ENCODE measurements around the gene TPD52L1. TPM values are rescaled to one million over a fixed set of nuclear protein-coding genes. Genes with fewer than 3 reads are reported as not detected.

Gene TPD52L1
- total and polyA plus RNA-seq, 2 experiments from 2014 or later = 22.8 to 24.0 TPM

DNA sequence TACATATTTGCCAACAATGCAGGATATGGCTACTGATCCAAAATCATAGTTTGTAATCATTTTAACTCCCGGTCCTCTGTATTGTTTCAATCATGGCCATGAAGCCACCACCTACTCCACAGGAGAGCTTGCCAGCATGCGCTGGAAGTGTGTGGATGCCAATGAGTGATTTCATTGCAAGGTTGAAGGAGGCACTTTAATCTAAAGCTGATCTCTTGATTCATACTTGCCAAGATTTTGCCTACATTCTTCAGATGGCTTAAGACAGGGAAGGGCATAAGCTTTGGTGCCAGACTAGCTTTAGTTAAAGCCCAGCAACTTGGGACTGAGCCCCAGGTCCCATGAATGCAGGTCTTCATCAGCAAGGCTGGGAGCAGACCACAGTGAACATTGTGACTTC is 58.8 kb downstream of the TPD52L1 start (continued):
- TF ChIP-seq, protein P1, sequence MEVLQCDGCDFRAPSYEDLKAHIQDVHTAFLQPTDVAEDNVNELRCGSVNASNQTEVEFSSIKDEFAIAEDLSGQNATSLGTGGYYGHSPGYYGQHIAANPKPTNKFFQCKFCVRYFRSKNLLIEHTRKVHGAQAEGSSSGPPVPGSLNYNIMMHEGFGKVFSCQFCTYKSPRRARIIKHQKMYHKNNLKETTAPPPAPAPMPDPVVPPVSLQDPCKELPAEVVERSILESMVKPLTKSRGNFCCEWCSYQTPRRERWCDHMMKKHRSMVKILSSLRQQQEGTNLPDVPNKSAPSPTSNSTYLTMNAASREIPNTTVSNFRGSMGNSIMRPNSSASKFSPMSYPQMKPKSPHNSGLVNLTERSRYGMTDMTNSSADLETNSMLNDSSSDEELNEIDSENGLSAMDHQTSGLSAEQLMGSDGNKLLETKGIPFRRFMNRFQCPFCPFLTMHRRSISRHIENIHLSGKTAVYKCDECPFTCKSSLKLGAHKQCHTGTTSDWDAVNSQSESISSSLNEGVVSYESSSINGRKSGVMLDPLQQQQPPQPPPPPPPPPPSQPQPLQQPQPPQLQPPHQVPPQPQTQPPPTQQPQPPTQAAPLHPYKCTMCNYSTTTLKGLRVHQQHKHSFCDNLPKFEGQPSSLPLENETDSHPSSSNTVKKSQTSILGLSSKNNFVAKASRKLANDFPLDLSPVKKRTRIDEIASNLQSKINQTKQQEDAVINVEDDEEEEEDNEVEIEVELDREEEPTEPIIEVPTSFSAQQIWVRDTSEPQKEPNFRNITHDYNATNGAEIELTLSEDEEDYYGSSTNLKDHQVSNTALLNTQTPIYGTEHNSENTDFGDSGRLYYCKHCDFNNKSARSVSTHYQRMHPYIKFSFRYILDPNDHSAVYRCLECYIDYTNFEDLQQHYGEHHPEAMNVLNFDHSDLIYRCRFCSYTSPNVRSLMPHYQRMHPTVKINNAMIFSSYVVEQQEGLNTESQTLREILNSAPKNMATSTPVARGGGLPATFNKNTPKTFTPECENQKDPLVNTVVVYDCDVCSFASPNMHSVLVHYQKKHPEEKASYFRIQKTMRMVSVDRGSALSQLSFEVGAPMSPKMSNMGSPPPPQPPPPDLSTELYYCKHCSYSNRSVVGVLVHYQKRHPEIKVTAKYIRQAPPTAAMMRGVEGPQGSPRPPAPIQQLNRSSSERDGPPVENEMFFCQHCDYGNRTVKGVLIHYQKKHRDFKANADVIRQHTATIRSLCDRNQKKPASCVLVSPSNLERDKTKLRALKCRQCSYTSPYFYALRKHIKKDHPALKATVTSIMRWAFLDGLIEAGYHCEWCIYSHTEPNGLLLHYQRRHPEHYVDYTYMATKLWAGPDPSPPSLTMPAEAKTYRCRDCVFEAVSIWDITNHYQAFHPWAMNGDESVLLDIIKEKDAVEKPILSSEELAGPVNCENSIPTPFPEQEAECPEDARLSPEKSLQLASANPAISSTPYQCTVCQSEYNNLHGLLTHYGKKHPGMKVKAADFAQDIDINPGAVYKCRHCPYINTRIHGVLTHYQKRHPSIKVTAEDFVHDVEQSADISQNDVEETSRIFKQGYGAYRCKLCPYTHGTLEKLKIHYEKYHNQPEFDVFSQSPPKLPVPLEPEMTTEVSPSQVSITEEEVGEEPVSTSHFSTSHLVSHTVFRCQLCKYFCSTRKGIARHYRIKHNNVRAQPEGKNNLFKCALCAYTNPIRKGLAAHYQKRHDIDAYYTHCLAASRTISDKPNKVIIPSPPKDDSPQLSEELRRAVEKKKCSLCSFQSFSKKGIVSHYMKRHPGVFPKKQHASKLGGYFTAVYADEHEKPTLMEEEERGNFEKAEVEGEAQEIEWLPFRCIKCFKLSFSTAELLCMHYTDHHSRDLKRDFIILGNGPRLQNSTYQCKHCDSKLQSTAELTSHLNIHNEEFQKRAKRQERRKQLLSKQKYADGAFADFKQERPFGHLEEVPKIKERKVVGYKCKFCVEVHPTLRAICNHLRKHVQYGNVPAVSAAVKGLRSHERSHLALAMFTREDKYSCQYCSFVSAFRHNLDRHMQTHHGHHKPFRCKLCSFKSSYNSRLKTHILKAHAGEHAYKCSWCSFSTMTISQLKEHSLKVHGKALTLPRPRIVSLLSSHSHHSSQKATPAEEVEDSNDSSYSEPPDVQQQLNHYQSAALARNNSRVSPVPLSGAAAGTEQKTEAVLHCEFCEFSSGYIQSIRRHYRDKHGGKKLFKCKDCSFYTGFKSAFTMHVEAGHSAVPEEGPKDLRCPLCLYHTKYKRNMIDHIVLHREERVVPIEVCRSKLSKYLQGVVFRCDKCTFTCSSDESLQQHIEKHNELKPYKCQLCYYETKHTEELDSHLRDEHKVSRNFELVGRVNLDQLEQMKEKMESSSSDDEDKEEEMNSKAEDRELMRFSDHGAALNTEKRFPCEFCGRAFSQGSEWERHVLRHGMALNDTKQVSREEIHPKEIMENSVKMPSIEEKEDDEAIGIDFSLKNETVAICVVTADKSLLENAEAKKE (CRISPR knock-in tag; IDR thresholded peaks at IDR 0.05) = no peak
- TF ChIP-seq, protein P2, sequence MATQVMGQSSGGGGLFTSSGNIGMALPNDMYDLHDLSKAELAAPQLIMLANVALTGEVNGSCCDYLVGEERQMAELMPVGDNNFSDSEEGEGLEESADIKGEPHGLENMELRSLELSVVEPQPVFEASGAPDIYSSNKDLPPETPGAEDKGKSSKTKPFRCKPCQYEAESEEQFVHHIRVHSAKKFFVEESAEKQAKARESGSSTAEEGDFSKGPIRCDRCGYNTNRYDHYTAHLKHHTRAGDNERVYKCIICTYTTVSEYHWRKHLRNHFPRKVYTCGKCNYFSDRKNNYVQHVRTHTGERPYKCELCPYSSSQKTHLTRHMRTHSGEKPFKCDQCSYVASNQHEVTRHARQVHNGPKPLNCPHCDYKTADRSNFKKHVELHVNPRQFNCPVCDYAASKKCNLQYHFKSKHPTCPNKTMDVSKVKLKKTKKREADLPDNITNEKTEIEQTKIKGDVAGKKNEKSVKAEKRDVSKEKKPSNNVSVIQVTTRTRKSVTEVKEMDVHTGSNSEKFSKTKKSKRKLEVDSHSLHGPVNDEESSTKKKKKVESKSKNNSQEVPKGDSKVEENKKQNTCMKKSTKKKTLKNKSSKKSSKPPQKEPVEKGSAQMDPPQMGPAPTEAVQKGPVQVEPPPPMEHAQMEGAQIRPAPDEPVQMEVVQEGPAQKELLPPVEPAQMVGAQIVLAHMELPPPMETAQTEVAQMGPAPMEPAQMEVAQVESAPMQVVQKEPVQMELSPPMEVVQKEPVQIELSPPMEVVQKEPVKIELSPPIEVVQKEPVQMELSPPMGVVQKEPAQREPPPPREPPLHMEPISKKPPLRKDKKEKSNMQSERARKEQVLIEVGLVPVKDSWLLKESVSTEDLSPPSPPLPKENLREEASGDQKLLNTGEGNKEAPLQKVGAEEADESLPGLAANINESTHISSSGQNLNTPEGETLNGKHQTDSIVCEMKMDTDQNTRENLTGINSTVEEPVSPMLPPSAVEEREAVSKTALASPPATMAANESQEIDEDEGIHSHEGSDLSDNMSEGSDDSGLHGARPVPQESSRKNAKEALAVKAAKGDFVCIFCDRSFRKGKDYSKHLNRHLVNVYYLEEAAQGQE (IDR thresholded peaks at IDR 0.05; ENCODE audit: unreplicated experiment) = no peak

GRCh38 chr6:125213939-125214338 is 60.4 kb downstream of the TPD52L1 start:
- no peaks in the 10 kb centered on the region for H3K36me3 ChIP-seq (ENCODE audit: insufficient read depth)
- H3K4me3 Mint-ChIP-seq = no peak overlapping the region
- TF ChIP-seq CTCF (conservative IDR thresholded peaks at IDR 0.05; ENCODE audit: low read depth in 2 of 2) (peak in 1 of 2 experiments; percentile 28; a peak in 2 of 4 replicates), STAT1 (IDR thresholded peaks at IDR 0.05; ENCODE audit: unreplicated experiment) (no peak)
- H3K4me1 ChIP-seq (ENCODE audit: insufficient read depth) = no peaks in the 10 kb centered on the region
- H3K36me3 Mint-ChIP-seq (ENCODE audit: low read depth) = no peaks in the 10 kb centered on the region
- H3K9me2 ChIP-seq (ENCODE audit: insufficient read depth) = no peaks in the 10 kb centered on the region
- DNase-seq (ENCODE audit: low spot score) = no peak
- no peak overlapping the region for H3K4me3 ChIP-seq
- no peak overlapping the region for H2AFZ ChIP-seq
- no peaks in the 10 kb centered on the region for H3F3A ChIP-seq (replicated peaks; ENCODE audit: low read depth)
- peaks cover 6% of the 10 kb centered on the region; the same call in 2 of the 3 replicates for H3K4me1 Mint-ChIP-seq
- no peaks in the 10 kb centered on the region for H3K9me3 Mint-ChIP-seq
- H3K27ac Mint-ChIP-seq = no peak overlapping the region
- ATAC-seq = no peak; the same call in 2 of the 3 replicates
- no peak overlapping the region for H3K27ac ChIP-seq (ENCODE audit: low read depth)
- no peak overlapping the region for H3K4me2 ChIP-seq
- no peaks in the 10 kb centered on the region for H3K27me3 ChIP-seq (ENCODE audit: insufficient read depth)
- H3K79me2 ChIP-seq (replicated peaks; ENCODE audit: insufficient read depth) = no peaks in the 10 kb centered on the region
- H4K20me1 ChIP-seq (replicated peaks; ENCODE audit: insufficient read depth) = no peaks in the 10 kb centered on the region
- H3K27me3 Mint-ChIP-seq (ENCODE audit: insufficient read depth, low read depth, poor library complexity) = no peaks in the 10 kb centered on the region

Data from GM23338 (cell line).